Amniotic epithelial cell (primary cell): ENCODE data around the gene CAMKMT.
A peak's percentile ranks its signal among the peaks of the same experiment; 100 is the strongest.

Experiments
- DNase-seq: peaks from one replicate; pipeline ENCODE4 v3.0.0-alpha.2; 2010; ENCODE audit warnings: low read depth

CAMKMT gene

GRCh38 chr2:44649381-44649780 lies 287.6 kb downstream of the CAMKMT start:
- no peak for DNase-seq

DNA sequence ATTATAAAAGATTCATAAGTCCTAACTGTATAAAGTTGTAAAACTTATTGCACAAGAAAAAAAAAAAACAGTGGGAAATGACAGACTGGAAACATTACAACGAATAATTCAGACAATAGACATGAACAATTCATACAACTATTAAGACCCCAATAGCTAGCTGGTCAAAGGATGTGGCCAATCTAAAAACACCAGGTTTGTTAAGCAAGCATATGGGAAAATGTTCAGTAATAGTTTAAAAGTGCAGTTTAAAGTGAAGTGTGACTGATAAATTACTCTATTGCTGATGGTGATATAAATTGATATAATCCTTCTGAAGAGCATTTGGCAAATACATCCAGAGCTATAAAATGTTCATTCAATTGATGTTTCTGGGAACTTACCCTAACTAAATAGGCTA lies 289.0 kb downstream of the CAMKMT start:
- DNase-seq = no peak

GRCh38 chr2:44651974-44652373 lies 290.2 kb downstream of the CAMKMT start:
- DNase-seq = no peak

DNA sequence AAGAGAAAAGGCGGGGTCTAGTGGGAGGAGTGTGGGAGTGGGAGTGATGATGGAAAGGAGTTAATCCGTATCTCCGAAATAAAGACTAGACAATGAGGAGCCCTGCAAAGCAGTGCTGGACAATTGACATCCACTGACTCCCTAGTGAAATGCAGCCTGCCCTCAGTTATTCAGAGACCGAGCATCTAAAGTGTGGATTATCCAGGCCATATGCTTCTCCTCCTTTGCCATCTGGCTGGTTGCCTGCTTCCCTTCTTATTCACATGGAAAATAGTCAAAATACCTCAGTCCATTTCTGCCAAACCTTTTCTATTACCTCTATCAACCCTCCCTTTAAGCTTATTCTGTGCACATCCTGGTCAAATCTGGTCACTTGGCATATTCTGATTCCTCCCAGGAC lies 291.0 kb downstream of the CAMKMT start:
- no peak for DNase-seq

DNA sequence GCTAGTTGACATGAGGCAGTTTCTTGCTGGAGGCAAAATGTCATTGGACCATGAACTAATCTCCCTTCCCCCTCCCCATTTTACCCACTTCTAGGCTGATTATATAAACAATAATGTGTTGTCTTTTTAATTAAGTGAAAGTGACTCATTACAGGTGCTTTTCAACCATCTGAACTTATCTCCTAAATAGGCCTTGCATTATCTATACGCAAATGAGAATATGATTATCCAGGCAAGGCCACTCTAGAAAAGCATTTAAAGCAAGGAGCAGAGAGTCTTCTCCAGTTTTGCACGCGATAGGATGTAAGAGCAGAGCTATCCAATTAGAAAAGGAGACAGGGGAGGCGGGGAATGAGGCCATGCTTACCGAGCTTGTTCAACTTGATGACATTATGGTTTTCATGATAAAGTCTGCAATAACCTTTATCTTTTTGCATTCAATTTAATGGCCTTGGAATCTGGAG lies 293.7 kb downstream of the CAMKMT start:
- DNase-seq = no peak

DNA sequence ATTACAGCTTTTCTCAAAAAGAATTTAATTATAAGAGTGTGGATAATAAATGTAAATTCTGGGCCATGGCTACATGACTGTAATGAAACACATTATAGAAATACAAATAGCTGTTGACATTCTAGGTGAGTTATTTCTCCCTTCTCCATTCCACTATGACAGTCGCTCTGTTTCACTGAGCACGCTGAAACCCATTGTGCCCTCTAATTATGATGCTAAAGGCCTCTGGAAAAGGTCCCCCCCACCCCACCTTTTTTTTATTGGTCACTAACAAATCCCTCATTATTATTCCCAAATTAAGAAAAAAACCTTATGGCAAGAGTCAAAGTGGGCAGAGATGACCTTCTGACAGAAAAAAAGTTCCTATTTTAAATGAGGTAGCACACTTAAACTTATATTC lies 294.7 kb downstream of the CAMKMT start:
- no peak for DNase-seq

- DNase-seq = peak; percentile 73
Observed at GRCh38 chr2:44663471-44664073, 301.8 kb downstream of the CAMKMT start.

GRCh38 chr2:44668336-44668735 lies 306.6 kb downstream of the CAMKMT start:
- no peak for DNase-seq

DNA sequence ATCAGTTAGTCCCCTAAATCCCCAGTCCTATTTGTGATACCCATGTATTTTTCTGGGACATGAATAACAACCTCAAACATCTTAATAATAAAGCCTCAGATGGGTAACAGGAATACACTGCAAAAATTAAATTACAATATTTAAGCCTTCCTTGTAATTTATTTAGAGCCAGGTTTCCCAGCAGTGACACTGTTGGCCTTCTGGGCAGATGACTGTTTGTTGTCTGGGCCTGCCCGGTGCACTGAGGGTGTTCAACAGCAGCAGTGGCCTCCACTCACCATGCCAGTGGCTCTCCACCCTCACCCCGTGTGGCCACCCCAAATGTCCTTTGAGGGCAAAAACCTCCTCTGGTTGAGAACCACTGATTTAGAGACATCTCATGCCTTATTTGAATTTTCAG lies 309.5 kb downstream of the CAMKMT start:
- no peak for DNase-seq

DNA sequence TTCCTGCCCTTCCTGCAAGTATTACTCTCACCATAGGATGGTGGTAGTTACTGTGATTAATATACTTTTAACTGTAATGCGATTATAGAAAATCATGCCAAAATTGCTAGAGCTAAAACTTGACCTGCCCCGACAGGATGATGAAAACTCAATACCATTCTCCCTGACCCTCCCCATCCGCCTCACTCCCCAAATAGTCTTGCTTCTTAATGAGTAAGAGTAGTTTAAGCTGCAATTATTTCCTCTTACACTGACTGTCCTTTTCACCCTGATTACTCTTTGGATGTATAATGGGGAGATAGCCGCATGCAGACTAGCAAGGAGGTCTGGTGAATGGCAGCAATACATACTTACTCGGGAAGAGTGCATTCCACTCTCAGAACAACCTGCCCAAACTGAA lies 310.2 kb downstream of the CAMKMT start:
- DNase-seq = no peak

DNA sequence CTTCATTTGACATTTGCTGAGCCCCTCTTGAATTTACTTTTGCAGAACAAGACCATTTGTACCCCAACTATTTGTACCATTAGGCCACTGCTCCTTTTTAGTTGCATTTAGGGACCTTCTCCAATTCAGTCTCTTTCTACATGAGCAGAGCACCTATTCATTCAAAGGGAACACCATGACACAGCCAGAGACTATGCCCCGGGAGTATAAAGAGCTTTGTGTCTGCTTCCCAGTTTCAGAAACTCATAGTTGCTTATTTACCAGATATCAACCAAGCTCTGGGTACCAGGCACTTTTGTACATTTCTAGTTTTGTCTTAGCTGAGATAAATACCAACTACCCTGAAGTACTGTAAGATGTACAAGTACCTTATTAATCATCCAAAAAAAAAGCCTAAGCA lies 310.7 kb downstream of the CAMKMT start:
- no peak for DNase-seq

DNA sequence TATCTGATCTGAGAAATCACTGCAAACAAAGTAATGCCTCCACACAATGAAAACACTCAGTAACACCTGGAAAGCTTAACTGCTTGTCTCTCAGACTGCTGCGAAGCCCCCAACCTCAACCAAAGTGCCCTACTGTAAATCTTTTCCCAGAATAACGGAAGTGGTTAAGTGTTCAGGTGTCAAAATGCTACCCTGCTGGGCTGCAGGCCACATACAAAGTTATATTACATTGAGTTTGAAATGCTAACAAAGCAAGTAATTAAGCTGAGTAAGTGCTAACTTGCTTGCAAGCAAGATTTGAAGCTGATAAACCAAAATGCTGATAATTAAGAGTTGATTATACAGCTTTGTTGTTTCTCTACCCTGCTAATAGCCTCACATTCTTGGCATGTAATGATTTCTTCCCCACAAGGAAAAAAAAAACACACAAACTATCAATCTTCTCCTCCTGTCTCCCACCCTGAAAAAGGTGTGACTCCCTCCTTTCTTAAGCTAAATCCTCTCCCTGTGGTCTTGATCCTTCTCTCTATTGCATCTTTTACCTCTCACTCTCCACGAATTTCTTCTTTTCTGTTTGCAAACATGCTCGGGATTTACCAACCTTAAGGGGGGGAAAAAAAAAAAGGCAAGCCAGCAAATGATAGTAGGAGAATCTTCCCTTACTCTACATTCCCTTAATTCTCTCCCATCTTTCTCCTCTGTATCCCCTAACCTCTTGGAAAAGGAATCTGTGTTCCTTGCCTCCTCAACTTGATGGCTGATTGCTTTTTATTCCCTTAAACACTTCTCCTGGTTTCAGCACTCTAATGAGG lies 312.9 kb downstream of the CAMKMT start:
- DNase-seq = no peak

DNA sequence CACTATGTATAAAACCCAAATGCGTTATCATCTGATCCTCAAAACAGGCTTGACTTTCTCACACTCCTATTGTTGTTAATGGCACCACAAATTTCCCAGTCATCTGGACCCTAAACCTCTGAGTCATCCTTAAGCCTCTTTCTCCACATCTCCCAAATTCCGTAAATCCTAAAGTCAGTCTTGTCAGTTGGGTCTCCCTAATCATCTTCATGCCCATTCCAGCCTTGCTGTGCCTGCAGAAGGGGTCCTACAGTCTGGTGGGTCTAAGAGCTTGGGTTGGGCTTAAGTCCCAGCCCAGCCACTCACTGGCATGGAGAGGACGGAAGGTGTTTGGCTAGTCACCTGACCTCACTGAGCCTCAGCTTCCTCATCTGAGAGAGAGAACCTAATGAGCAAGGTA lies 314.6 kb downstream of the CAMKMT start:
- no peak for DNase-seq

GRCh38 chr2:44679584-44679983 lies 317.8 kb downstream of the CAMKMT start:
- DNase-seq = no peak

DNA sequence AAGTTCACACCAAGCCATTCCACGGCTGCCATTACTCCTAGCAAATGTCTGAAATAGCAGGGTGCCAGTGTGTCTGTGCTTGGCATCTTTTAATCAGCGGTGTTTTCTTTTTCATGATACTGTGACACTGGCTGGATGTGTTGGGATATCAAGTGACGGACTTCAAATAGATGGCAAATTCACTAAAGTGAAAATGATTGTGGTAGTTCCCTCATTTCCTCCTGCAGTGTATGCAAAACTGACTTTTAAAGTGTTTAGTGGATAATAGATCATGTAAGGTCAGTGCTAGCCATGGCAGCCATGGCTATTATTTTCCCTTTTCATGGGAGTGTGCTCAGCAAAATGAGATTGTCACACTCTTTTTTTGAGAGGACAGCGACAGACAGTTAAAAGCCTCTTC lies 318.2 kb downstream of the CAMKMT start:
- DNase-seq = no peak

DNA sequence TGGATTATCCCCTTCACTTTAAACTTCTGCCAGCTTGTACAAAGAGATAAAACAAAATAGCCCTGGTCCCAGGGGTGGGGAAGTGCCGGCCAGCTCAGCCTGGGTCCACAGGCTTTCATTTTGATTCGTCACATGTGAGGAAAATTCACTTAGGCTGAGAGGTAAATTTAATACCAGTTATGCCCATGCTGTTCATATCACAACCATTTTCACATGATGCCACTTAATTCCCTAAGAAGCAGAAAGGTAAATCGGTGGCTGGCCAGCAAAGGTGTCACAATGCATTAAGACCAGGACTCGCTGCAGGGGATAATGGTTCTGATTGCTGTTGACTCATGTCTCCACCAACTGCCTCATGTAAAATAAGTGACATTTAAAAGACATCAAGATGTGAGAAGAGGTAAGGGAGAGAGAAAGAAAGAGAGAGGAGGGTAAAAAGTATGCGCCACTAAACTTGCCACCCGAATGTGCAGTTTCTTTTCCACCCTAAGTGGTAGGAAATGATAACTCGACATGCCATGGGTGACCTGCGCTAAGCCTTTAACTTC lies 318.8 kb downstream of the CAMKMT start:
- DNase-seq = no peak

- DNase-seq = no peak
Observed at GRCh38 chr2:44680983-44681531, 319.3 kb downstream of the CAMKMT start.

GRCh38 chr2:44682459-44682858 lies 320.7 kb downstream of the CAMKMT start:
- DNase-seq = no peak

DNA sequence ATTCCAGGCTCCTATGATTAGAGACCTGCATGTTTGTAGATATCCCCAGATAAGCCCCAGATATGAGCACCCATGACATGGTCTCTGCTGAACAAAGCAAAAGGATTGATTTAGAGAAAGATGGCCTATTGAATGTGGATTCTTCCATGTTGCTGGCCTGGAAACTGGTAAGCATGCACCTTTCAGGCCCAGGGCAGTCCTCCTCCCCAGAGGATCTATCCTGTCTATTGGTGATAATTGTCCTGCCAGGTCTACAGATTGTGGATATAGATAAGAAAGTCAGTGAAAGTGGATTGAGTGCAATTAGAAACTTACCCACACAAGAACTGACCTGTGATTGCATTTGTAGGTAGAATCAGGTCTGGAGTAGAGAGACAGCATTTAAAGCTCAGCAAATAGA lies 322.8 kb downstream of the CAMKMT start:
- DNase-seq = no peak

- peak; percentile 4 for DNase-seq
Observed at GRCh38 chr2:44686561-44686960, 324.8 kb downstream of the CAMKMT start.

- no peak for DNase-seq
Observed at GRCh38 chr2:44687686-44688455, 326.1 kb downstream of the CAMKMT start.

DNA sequence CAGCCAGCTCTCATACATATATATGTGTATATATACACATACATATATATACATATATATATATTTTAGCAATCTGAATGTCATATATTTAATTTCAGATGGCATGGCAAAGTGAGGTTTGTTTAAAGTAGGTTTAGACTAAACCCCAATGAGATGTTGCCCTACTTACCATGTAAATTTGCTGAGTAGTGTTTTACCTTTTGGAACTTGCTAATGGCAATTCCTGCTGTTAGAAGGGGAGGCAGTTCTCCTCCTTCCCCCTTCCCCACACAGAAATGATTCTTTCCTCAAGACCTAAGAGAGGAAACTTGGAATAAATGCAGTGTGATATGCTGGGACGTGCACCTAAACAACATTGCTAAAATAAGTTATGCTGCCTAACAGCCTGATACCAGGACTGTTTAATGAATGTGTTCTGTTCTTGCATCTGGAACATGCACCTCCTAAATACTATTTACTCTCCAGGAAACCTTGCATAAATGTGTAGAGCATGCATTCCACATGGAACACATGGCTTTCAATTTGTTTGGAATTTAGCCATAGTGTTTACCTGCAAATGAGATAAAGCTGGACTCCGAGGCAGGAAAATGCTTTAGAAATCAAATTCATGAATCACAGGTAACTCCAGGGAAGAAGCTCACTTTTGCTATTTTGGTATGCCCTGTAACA lies 326.8 kb downstream of the CAMKMT start:
- no peak for DNase-seq
